Adipose tissue (tissue), 3 donors: ENCODE measurements around the gene MACROD2. TPM values are rescaled to one million over a fixed set of nuclear protein-coding genes. Genes with fewer than 3 reads are reported as not detected.
"Not testable (repeated sequence)": the region's sequence is repeated elsewhere in the genome, so short reads cannot be mapped to it uniquely, and the experiment has no call there.

Experiments
- H3K27ac ChIP-seq: one replicate; pipeline ENCODE4 v1.5.1; 2013; ENCODE audit warnings: low read depth, low read length
- WGBS, 3 donors: extraction: QIAGEN DNeasy Blood & Tissue Kit; methylation state at CpG; one replicate each; pipeline ENCODE4 v1.1.7; 2013; 5-methylcytosine and 5-hydroxymethylcytosine counted together
- polyA plus RNA-seq, 3 donors: library from polyadenylated mRNA; stranded (reverse); fragments of 200-250 nt; gene quantifications; one replicate each; pipeline ENCODE4 v1.2.3, GENCODE V29; 2013
- donor health status: healthy with polysubstance abuse.
- donor health status: Bipolar disorder and iron deficiency.
- donor health status: healthy.

The MACROD2 gene
- polyA plus RNA-seq, 3 donors, result 0.11 to 0.98 (median 0.56) TPM

DNA sequence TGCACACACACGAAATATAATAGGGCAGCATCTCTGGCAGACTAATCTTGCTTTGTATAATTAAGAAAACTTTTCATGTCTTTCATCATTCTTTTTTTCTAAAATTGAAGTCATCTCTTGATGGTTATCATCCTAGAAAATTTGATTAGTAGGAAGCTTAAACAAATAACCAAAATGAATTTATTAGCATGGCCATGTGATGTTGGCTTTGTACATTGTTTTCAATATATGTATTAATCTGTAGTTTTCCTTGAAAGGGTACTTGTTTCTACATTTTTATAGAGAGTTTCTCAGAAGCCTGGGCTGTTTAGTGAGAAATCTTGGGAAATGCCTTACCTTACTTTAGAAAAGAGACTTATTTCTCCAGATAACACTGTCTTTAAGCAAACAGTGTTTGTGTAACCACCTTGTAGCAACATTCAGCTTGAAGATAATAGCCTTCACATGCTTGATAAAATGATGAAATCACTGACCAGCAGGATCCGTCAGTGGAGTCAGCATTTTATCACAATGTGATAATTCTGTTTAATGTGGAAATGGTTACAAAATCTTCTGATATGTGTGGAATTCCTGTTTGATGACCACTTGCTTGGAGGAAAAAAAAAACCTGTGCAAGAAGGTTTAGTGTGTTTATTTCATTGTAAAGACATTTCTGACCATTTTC lies 147.8 kb downstream of the MACROD2 start:
- WGBS, 3 donors, result 48 to 53% (median 48%) methylated on average over 2 of the region's 2 CpGs

DNA sequence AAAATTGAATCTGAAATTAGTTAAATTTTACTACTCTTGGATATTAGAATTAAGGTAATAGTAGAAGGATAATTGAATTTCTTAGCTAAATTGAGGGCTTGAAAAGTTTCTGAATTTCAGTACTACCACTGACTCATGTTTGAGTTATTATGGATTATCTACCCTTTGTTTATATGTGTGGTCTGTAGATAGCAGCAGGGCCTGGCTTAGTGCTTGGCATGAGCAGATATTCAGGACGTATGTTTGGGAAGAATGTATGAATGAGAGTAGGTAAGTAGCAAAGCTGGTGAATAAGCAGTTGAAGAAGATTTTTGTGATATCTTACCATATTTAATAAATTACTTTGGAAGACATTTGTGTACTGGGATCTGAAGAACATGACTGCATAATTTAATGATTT lies 152.7 kb downstream of the MACROD2 start:
- WGBS, 3 donors, result 50 to 68% (median 65%) methylated on average over 1 of the region's 1 CpG
- H3K27ac ChIP-seq, result no peak overlapping the region

More for the DNA sequence above, 147.8 kb downstream of the MACROD2 start:
- no peak overlapping the region for H3K27ac ChIP-seq

DNA sequence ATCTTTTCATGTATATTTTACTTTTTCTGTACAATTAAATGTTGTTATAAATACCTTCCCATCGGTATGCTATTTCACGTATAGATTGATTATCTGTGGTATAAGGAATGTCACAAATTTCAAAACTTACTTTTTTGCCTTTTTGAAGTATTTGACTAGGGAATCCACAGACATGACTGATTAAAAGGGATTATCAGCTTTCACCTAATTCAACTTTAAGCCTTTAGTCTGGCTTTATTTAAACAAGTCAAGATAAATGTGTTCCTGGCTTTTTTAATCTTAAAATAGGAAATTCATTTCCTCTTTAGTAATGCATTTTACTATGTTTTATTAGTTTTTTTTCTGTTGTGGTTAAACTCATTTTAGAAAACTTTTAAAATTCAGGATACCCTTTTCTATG lies 160.0 kb downstream of the MACROD2 start:
- no peak overlapping the region for H3K27ac ChIP-seq
- WGBS, 3 donors, result 60 to 80% (median 66%) methylated on average over 2 of the region's 2 CpGs

DNA sequence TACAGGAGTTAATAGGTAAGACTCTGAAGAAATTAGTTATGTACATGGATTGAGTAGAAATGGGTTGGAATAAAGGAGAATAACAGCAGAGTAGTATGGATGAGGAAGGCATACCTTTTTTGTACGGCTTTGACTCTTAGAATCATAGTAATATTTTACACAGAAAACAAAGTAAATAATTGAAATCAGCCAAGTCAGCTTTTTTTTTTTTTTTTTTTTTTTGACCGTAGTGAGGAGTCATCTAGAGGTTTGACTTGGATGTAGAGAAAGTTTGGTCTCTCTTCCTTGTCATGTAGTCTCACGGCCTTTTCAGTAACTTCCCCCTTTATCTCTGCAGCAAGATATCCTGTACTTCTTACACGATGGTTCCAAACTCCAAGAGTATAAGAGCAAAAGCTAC lies 183.2 kb downstream of the MACROD2 start:
- H3K27ac ChIP-seq, result no peak overlapping the region
- WGBS, 3 donors, result 84 to 90% (median 87%) methylated on average over 4 of the region's 4 CpGs

DNA sequence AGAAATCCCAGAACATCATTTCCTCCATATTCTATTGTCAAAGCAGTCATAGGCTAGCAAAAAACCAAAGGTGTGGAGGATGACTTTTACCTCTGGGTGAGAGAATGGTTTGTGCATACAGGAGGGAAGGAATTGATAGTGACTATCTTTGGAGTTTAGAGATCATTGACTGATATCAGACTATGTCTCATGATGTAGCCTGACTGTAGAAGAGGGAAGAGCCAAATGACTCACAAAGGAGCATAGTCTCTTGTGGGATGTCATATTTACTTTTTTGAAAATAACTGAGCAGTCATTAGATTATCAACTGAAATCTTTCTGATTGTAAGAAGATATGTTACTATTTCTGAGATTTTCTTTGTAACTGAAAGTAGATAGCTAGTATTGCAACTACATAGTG lies 183.6 kb downstream of the MACROD2 start:
- H3K27ac ChIP-seq, result no peak overlapping the region

DNA sequence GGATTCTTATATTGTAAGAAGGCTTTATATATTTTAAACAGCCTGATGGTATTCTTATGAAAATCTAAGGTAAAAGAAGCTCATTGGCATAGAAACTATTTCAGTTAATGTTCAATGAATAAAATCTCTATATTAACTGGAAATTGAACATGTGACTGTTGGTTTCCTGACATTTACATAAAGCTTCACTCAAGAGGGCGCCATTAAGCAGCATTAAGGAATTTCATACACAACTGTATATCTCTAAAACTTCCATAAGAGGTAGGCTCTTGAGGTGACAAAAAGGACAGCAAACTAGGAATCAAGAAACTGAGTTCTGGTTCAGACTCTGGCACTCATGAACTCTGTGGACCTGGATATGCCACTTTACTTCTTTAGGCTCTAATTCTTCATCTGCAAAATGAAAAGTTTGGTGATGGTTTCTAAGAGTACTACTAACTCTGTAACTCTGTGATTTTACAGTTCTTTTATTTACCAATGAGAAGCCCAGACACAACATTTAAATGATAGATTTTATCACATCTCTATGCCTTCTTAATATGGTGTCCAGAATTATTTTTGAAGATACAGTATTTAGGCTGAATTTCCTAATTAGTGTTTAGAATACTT lies 194.6 kb downstream of the MACROD2 start:
- H3K27ac ChIP-seq, result no peak overlapping the region
- 18 to 33% (median 21%) methylated on average over 1 of the region's 1 CpG for WGBS, 3 donors

DNA sequence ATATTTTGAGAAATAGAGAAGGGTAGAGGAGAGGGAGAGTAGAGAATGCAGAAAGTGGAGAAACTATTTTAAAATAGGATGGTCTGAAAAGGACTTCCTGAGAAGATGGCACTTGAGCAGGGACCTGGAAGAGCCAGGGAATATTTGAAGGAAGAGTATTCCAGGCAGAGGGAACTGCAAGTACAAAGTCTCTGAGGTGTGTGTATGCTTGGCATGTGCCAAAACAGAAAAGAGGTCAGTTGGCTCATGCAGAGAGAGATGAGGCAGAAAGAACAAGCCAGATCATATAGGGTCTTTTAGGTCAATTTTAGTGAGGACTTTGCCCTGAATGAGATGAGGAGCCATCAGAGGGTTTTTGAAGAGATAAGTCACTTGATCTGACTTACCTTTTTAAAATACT lies 196.2 kb downstream of the MACROD2 start:
- no peak overlapping the region for H3K27ac ChIP-seq

DNA sequence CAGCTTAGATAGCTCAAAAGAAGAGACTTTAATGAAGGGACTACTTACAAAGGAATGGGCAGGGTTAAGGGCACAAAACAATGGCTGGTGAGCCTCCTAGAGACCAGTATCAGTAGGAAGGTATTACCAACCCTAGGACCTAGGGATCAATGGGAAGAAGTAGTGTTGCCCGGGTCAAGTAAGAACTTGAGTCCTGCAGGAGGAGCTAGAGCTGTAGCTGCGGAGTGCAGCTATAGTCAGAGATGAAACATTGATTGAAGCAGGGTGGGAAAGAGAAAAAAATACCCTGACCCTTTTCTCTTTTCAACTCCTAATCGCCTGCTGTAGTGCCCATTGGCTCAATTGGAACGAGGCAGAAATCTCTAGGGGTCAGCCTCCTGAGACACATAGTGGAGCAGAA lies 198.1 kb downstream of the MACROD2 start:
- WGBS, 3 donors, result 87 to 97% (median 91%) methylated on average over 4 of the region's 4 CpGs

DNA sequence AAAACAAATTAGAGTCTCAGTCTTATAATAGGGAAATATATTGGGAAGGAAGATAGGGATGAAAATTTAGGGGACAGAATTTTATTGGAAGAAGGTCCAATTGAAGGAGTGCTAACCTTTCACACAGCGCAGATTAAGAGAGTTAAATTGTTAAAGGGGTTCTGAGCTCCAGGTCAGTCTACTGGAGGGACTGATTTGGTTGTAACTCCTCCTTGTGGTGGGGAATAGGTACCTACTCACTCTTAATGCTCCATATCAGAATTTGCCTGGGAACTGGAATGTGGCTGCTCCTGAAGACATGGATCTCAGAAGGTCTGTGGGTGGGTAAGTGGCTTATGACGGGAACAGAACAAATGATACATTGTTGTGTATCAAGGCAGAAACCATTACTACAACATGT lies 198.6 kb downstream of the MACROD2 start:
- WGBS, 3 donors, result 91 to 100% (median 91%) methylated on average over 2 of the region's 2 CpGs
- H3K27ac ChIP-seq, result no peak overlapping the region

More for the DNA sequence above, 198.1 kb downstream of the MACROD2 start:
- no peak overlapping the region for H3K27ac ChIP-seq

DNA sequence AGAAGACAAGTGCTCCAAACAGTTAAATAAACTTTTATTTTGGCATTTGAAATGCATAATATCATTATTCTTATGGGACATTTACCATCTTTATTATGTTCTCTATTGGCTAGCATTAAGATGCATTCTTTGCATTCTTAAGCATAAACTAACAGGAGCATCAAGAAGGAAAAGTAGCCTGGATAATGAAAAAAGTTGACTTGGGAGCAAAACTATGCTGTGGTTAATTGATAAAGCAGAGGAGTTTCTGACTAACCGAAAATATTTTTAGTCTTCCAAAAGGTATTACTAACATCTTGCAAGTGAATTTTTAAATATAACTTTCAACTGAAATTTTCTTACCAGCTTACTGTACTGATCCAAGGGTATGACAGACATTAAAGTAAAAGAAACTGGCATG lies 201.8 kb downstream of the MACROD2 start:
- 65 to 87% (median 65%) methylated on average over 1 of the region's 1 CpG for WGBS, 3 donors
- no peak overlapping the region for H3K27ac ChIP-seq

DNA sequence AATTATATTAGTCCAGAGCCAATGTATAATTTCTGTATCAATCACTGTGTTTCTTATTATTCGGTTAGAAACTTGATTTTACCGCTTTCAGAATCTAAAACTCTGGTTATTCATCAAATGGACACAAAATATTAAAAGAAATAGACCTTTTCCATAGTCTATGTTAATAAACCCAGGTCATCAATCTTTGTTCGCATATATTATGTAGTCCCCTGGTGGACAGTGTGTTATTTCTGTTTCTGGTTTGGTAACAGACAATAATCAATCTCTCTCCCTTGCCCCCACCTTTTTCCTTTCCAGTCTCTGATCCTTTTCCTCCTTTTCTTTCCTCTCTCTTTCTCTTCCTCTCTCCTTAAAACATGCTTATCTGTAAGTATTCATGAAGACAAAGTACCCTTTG lies 203.1 kb downstream of the MACROD2 start:
- 91 to 93% (median 91%) methylated on average over 3 of the region's 3 CpGs for WGBS, 3 donors
- no peak overlapping the region for H3K27ac ChIP-seq

DNA sequence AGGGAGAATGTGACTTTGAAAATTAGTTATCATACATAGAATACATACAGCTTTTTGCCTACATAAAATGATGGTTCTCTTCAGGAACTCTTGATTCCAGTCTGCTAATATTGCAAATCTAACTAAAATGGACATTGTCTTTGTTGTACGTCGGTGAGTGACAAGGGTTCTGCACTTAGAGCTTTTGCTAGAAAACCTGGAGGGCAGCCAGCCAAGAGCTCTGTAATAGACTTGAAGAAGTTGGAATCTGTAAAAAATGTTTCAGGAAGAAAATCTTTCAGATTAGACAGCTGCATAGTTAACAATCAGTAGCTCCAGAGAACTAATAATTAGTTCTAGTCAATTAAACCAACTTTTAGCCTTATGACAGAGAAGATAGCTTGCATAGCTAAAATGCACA lies 203.8 kb downstream of the MACROD2 start:
- 50 to 67% (median 51%) methylated on average over 2 of the region's 2 CpGs for WGBS, 3 donors

DNA sequence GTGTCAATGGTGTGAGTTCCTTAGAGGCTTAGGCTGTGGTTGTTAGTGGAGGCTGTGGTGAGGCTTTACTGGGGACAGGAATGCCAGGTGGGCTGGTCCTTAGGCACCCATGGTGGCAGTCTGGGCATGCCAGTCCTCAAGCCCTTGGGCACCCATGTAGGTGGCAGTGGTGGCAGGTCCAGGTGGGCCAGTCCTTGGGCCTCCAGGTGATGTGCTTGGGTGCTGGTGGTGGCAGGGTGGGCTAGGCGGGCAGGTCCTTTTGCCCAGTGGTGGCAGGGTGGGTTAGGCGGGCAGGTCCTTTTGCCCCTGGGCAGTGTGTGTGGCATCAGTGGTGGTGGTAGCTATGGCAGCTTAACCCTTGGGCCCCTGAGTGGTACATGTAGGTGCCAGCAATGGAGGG lies 208.3 kb downstream of the MACROD2 start:
- 98 to 100% (median 100%) methylated on average over 2 of the region's 2 CpGs for WGBS, 3 donors
- no peak overlapping the region for H3K27ac ChIP-seq

More for the DNA sequence above, 203.8 kb downstream of the MACROD2 start:
- H3K27ac ChIP-seq, result no peak overlapping the region

DNA sequence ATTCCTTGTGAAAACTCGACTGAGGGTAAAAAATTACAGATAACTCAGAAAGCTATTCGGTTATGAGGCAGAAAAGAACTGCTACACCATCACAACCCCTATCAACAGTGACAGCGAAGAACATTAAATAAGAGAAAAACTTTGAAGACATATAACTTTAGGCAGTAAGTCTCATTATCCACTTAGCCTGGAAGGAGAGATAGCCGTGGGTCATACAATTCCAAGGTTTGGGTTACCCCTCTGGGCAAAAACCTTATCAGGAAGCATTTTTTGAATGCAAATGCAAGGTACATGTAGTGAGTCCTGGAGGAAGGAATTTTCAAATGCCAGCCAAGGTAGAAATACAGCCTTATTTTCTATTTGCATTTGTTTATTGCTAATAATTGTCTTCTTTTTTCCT lies 212.3 kb downstream of the MACROD2 start:
- 40 to 74% (median 44%) methylated on average over 4 of the region's 4 CpGs for WGBS, 3 donors

DNA sequence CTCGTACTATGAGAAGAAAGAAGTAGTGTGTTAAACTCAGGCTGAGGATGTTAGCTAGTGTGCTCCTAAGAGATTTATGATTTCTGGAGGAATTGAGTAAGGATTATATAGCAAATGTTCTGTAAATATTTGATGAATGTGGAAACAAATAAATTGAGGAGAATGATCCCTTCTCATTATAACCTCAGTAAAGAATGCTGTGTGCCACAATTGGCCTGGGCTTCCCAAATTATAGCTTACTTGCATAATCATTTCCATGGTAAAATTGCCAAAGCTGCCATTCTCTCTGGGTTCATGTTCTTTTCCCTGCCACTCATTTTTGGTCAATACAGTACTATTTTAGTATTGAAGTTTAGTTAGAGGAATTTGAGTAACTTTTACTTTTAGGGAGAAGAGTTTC lies 213.6 kb downstream of the MACROD2 start:
- 85 to 97% (median 97%) methylated on average over 1 of the region's 1 CpG for WGBS, 3 donors

More for the DNA sequence above, 212.3 kb downstream of the MACROD2 start:
- H3K27ac ChIP-seq, result no peak overlapping the region

DNA sequence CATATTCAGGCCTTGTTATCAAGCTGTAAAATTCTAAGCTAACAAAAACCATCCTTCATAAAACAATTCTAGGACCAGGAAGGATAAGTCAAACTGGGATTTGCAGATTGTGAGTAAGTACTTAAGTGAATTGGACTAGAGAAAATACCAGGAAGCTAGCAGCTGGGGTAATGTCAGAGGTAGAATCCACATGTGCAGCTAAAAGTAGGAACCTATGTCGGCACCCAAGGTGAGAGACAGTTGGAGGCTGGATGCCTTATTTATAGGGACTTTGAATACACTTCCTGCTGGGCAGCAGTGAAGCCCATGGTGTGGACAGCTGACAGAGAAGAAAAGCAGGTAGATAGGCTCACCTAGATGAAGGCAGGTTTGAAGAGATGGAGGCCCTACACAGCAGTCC lies 214.8 kb downstream of the MACROD2 start:
- H3K27ac ChIP-seq, result no peak overlapping the region
- WGBS, 3 donors, result 74 to 83% (median 79%) methylated on average over 1 of the region's 1 CpG

More for the DNA sequence above, 213.6 kb downstream of the MACROD2 start:
- H3K27ac ChIP-seq, result no peak overlapping the region

DNA sequence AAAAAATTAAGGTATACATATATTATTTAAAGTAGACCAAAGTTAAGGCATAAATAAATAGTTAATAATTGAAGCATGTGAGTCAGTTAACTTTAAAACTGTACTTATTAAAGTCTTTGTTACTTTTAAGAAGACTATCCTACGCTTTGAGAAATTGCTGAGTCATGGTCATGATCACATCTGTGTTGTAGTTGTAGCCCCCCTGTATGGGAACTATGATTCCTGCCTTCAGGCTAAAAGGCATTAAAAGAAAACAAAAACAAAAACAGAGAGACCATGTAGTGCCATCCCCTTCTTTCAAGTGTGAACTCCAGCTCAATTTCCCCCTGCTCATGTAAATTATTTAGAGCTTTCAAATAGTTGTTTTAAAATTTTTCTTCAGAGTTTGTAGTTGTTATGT lies 218.7 kb downstream of the MACROD2 start:
- no peak overlapping the region for H3K27ac ChIP-seq
- 54 to 72% (median 59%) methylated on average over 1 of the region's 1 CpG for WGBS, 3 donors

DNA sequence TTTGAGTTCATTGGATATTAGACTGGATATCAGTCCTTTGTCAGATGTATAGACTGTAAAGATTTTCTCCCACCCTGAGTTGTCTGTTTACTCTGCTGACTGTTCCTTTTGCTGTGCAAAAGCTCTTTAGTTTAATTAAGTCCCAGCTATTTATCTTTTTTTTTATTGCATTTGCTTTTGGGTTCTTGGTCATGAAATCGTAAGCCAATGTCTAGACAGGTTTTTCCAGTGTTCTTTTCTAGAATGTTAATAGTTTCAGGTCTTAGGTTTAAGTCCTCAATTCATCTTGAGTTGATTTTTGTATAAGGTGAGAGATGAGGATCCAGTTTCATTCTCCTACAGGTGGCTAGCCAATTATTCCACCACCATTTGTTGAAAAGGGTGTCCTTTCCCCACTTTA lies 220.6 kb downstream of the MACROD2 start:
- 81 to 85% (median 82%) methylated on average over 1 of the region's 1 CpG for WGBS, 3 donors
- not testable (repeated sequence) for H3K27ac ChIP-seq

DNA sequence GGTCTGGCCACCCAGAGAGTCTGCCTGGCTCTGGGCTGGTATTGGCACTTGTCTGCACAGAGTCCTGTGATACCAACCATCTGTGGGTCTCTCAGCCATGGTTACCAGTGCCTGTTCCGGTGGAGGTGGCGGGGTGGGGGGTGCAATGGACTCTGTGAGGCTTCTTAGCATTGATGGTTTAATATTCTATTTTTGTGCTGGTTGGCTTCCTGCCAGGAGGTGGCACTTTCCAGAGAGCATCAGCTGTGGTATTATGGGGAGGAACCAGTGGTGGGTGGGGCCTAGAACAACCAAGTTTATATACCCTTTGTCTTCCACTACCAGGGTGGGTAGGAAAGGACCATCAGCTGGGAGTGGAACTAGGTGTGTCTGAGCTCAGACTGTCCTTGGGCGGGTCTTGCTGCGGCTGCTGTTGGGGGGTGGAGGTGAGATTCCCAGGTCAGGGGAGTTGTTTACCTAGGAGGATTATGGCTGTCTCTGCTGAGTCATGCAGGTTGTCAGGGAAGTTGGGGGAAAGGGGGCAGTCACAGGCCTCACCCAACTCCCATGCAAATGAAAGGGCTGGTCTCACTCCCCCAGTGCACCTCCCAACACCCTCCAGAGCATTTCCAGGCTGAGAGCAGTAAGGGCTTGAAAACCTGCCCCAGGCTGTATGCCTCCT lies 224.6 kb downstream of the MACROD2 start:
- no peak overlapping the region for H3K27ac ChIP-seq
- WGBS, 3 donors, result 81 to 88% (median 86%) methylated on average over 4 of the region's 4 CpGs

DNA sequence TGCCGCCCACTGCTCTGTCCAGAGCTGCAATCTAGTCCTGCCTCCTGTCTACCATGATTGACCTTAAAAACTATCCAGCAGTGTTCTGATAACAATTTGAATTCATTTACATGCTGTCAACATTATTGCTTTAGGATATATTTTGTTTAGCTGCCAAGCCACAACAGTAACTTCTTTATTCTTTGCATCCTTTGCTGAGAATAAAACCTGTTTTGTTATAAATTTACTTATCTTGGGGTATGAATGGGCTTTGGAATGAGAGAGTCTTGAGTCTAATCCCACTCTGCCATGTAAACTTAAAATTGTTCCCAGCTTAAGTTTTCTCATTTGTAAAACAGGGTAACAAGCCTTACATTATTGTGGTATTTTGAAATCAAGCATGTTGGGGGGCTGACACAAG lies 225.7 kb downstream of the MACROD2 start:
- no peak overlapping the region for H3K27ac ChIP-seq
- WGBS, 3 donors, result 97 to 100% (median 97%) methylated on average over 1 of the region's 1 CpG
